Osteoblast (primary cell): ENCODE data around the gene ST3GAL6. TPM values are rescaled to one million over a fixed set of nuclear protein-coding genes. Genes with fewer than 3 reads are reported as not detected.
A peak's percentile ranks its signal among the peaks of the same experiment; 100 is the strongest.

Source experiments
- DNase-seq: peaks from one replicate; pipeline ENCODE4 v3.0.0; 2011; ENCODE audit warnings: low spot score, mixed read lengths; ENCODE audit not compliant: insufficient read length; ENCODE audit errors: missing footprints
- H2AFZ ChIP-seq: 2 replicates; pipeline ENCODE4 v1.6.0; 2011; ENCODE audit warnings: mild to moderate bottlenecking, low read length
- H3K27ac ChIP-seq: 2 replicates; pipeline ENCODE4 v1.5.1; 2011; ENCODE audit warnings: mild to moderate bottlenecking, low read depth, low read length, moderate library complexity
- H3K27me3 ChIP-seq: 2 replicates; pipeline ENCODE4 v1.6.0; 2012; ENCODE audit warnings: mild to moderate bottlenecking, control low read depth, inconsistent platforms, low read length, moderate library complexity; ENCODE audit not compliant: insufficient read depth
- H3K36me3 ChIP-seq: 2 replicates; pipeline ENCODE4 v1.5.1; 2011; ENCODE audit warnings: mild to moderate bottlenecking, low read length, control low read depth, moderate library complexity; ENCODE audit not compliant: insufficient read depth
- H3K4me1 ChIP-seq: 2 replicates; pipeline ENCODE4 v1.5.1; 2011; ENCODE audit warnings: mild to moderate bottlenecking, low read length, control low read depth, moderate library complexity; ENCODE audit not compliant: insufficient read depth
- H3K4me2 ChIP-seq: 2 replicates; pipeline ENCODE4 v1.6.0; 2011; ENCODE audit warnings: mild to moderate bottlenecking, low read length; ENCODE audit not compliant: insufficient read depth
- H3K4me3 ChIP-seq: fragments of 200-600 bp; sonication (generic); 3 replicates; pipeline ENCODE4 v1.5.1; 2012; ENCODE audit warnings: mild to moderate bottlenecking, low read length, inconsistent platforms; ENCODE audit not compliant: insufficient read depth
- H3K79me2 ChIP-seq: 2 replicates; pipeline ENCODE4 v1.6.0; 2012; ENCODE audit warnings: mild to moderate bottlenecking, low read length, control low read depth, inconsistent platforms; ENCODE audit not compliant: insufficient read depth
- H3K9me3 ChIP-seq: 2 replicates; pipeline ENCODE4 v1.5.1; 2011; ENCODE audit warnings: low read depth, low read length, control low read depth
- H4K20me1 ChIP-seq: 2 replicates; pipeline ENCODE4 v1.6.0; 2012; ENCODE audit warnings: mild to moderate bottlenecking, low read length, control low read depth; ENCODE audit not compliant: insufficient read depth
- total RNA-seq: library from RNA; depleted of rRNA; stranded (reverse); fragments of >200 nt; gene quantifications from 2 replicates; pipeline ENCODE4 v1.2.3, GENCODE V29; 2012
- TF ChIP-seq, protein P1 (sequence below): IDR thresholded peaks from 2 replicates; pipeline ENCODE4 v1.5.1; 2011; ENCODE audit warnings: mild to moderate bottlenecking, low read depth, low read length, moderate library complexity; ENCODE audit errors: extremely low read depth

Gene ST3GAL6
- total RNA-seq, 1 donor: 2.2 TPM

DNA sequence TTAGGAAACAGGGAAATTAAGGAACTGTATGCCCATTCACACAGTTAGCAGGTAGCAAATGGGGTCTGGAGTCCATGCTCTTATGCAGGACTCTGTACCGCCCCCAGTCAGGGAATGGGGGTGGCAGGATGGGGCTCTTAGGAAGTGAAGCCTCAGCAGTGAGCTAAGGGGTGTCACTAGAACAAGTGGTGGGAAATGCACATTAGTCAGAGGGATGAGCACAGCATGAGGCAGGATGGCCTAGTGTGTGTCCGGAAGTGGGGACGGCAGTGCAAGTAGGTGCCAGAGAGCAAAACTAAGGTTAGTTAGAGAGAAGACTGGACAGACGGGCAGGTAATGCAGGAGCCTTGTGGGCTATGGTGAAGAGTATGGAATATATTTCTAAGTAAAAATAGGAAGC is 60.7 kb downstream of the ST3GAL6 start:
- peak; percentile 38 for DNase-seq
- H3K79me2 ChIP-seq: peaks cover 56% of the 10 kb centered on the region

DNA sequence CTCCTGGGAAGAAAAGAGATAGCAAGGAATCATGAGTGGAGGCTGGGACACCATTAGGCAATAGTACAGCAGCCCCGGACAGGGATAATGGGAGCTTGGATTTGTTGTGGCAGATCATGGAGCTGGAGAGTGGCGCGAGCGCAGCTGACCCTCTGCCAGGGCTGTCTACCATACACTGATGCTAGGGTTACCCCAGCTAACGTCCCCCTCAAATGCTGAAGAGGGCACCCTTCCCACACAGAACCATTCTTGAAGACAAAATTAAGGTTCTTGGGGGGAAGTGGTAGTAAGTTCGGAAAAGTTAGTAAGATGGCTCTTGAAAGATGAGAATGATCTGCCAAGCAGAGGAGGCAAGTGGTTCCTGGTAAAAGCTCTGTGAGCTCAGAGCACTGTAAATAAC is 61.1 kb downstream of the ST3GAL6 start:
- Histone ChIP-seq H3K36me3 (peaks cover 58% of the 10 kb centered on the region), H3K27ac (peak overlapping the region; percentile 31), H3K9me3 (no peaks in the 10 kb centered on the region), H3K4me3 (no peak overlapping the region), H3K4me2 (no peak overlapping the region), H2AFZ (no peak overlapping the region), H3K79me2 (peaks cover 57% of the 10 kb centered on the region), H4K20me1 (peaks cover 8% of the 10 kb centered on the region), H3K4me1 (peaks cover 20% of the 10 kb centered on the region), H3K27me3 (no peaks in the 10 kb centered on the region)
- no peak for DNase-seq
- TF ChIP-seq, protein P1, sequence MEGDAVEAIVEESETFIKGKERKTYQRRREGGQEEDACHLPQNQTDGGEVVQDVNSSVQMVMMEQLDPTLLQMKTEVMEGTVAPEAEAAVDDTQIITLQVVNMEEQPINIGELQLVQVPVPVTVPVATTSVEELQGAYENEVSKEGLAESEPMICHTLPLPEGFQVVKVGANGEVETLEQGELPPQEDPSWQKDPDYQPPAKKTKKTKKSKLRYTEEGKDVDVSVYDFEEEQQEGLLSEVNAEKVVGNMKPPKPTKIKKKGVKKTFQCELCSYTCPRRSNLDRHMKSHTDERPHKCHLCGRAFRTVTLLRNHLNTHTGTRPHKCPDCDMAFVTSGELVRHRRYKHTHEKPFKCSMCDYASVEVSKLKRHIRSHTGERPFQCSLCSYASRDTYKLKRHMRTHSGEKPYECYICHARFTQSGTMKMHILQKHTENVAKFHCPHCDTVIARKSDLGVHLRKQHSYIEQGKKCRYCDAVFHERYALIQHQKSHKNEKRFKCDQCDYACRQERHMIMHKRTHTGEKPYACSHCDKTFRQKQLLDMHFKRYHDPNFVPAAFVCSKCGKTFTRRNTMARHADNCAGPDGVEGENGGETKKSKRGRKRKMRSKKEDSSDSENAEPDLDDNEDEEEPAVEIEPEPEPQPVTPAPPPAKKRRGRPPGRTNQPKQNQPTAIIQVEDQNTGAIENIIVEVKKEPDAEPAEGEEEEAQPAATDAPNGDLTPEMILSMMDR: peak; percentile 35

More for the DNA sequence above, 60.7 kb downstream of the ST3GAL6 start:
- H3K9me3 ChIP-seq: no peaks in the 10 kb centered on the region
- TF ChIP-seq, protein P1: no peak
- H3K4me2 ChIP-seq: no peak overlapping the region
- no peak overlapping the region for H2AFZ ChIP-seq
- H3K27me3 ChIP-seq: no peaks in the 10 kb centered on the region
- H3K4me1 ChIP-seq: peaks cover 20% of the 10 kb centered on the region
- H4K20me1 ChIP-seq: peaks cover 8% of the 10 kb centered on the region
- peaks cover 63% of the 10 kb centered on the region for H3K36me3 ChIP-seq
- H3K27ac ChIP-seq: peak overlapping the region; percentile 31
- H3K4me3 ChIP-seq: no peak overlapping the region

DNA sequence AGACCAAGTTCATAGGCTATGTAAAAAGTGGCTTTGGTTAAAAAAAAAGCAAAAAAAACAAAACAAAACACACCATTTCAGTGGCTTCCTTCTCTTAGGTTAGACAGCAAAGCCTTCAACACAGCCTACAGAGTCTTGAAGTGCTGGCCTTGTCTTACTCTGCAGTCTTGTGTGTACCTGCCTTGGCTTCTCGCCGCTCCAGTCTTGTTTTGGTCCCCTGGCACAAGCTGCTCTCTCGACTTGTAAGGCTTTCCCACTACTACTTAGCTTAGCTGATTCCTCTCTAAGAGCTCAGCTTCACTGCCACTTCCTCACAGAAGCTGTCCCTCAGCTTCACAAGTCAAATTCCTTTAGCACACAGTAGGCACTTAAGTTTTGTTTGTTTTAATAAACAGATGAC is 63.0 kb downstream of the ST3GAL6 start:
- peaks cover 20% of the 10 kb centered on the region for H3K4me1 ChIP-seq
- peaks cover 8% of the 10 kb centered on the region for H4K20me1 ChIP-seq
- H3K27ac ChIP-seq: no peak overlapping the region
- no peaks in the 10 kb centered on the region for H3K9me3 ChIP-seq
- no peak overlapping the region for H2AFZ ChIP-seq
- H3K27me3 ChIP-seq: no peaks in the 10 kb centered on the region
- TF ChIP-seq, protein P1: no peak
- no peak overlapping the region for H3K4me3 ChIP-seq
- H3K79me2 ChIP-seq: peaks cover 58% of the 10 kb centered on the region
- peaks cover 40% of the 10 kb centered on the region for H3K36me3 ChIP-seq
- no peak for DNase-seq
- H3K4me2 ChIP-seq: peak overlapping the region; percentile 21

DNA sequence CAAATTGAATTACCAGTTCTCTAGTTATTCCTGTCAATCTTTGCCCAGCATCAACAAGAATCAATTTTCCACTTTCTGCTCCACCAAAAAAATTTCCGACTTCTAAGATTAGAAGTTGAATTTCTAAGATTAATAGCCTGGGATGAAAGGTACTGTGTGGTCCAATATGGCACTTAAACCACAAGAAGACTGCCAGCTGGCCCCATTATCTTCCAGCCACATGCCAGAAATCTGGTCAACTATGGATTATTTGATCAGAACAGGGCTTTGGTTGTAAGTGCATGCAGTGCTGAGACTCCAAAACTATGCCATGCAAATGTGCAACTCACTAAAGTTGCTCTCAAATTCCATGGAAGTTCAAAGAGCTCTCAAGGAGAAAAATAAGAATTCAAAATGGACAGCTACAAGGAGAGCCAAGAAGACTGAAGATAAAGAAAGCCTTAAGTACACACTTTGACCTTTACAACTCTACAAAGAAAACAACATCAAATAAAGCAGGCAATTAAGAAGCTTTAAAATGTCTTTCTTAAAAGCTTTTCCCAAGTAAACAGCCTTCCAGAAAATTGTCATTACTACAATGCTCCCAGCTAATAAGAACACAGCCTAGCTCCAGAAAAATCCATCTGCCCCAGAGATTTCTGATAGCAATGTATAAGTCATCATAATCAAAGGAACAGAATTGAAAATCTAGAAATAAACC is 64.2 kb downstream of the ST3GAL6 start:
- no peak overlapping the region for H3K27ac ChIP-seq
- H3K9me3 ChIP-seq: no peaks in the 10 kb centered on the region
- no peak for DNase-seq
- no peaks in the 10 kb centered on the region for H3K27me3 ChIP-seq
- TF ChIP-seq, protein P1: no peak
- peaks cover 31% of the 10 kb centered on the region for H3K36me3 ChIP-seq
- no peak overlapping the region for H3K4me3 ChIP-seq
- peaks cover 22% of the 10 kb centered on the region for H3K4me1 ChIP-seq
- no peak overlapping the region for H3K4me2 ChIP-seq
- H3K79me2 ChIP-seq: peaks cover 62% of the 10 kb centered on the region
- H4K20me1 ChIP-seq: peaks cover 8% of the 10 kb centered on the region
- H2AFZ ChIP-seq: no peak overlapping the region
